ENCODE results near the gene RALGAPA1. TPM values are rescaled to one million over a fixed set of nuclear protein-coding genes. Genes with fewer than 3 reads are reported as not detected.
"Not testable (repeated sequence)": the region's sequence is repeated elsewhere in the genome, so short reads cannot be mapped to it uniquely, and the experiment has no call there.

The RALGAPA1 gene
- total RNA-seq, 1 experiment from 2014 or later: 28.2 TPM

DNA sequence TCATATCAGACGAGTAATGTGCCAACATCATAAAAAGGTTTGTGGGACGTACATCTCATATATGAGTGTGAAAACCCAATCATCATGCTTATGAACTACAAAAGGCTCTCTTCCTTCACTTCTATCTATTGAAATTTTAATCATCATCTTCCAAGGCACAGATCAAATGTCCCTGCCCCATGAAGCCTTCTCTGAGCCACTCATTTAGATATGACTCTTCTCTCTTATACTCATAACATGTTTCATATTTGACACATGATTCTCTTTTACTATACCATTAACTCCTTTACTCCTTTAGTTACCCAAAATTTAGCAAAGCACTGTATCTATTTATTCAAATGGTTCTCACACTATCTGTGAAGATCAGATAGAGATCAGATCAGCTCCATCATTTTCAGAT, 22.2 kb downstream of the RALGAPA1 start:
- no peaks in the 10 kb centered on the region for H3K9me3 Mint-ChIP-seq (ENCODE audit: low read depth, unreplicated experiment)
- H3K27me3 Mint-ChIP-seq (ENCODE audit: unreplicated experiment): no peaks in the 10 kb centered on the region
- intact Hi-C loops (cut with micrococcal nuclease; ENCODE audit: unreplicated experiment): no loop called here
- no peak for DNase-seq
- TF ChIP-seq, protein P1, sequence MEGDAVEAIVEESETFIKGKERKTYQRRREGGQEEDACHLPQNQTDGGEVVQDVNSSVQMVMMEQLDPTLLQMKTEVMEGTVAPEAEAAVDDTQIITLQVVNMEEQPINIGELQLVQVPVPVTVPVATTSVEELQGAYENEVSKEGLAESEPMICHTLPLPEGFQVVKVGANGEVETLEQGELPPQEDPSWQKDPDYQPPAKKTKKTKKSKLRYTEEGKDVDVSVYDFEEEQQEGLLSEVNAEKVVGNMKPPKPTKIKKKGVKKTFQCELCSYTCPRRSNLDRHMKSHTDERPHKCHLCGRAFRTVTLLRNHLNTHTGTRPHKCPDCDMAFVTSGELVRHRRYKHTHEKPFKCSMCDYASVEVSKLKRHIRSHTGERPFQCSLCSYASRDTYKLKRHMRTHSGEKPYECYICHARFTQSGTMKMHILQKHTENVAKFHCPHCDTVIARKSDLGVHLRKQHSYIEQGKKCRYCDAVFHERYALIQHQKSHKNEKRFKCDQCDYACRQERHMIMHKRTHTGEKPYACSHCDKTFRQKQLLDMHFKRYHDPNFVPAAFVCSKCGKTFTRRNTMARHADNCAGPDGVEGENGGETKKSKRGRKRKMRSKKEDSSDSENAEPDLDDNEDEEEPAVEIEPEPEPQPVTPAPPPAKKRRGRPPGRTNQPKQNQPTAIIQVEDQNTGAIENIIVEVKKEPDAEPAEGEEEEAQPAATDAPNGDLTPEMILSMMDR (IDR thresholded peaks at IDR 0.05; ENCODE audit: unreplicated experiment): no peak
- no peaks in the 10 kb centered on the region for H3K4me1 Mint-ChIP-seq (ENCODE audit: low read depth, unreplicated experiment)
- no TSS peak for BruUV-seq (replicated peaks)
- no peak overlapping the region for H3K4me3 Mint-ChIP-seq (ENCODE audit: low read depth, unreplicated experiment)
- no peak overlapping the region for H3K27ac Mint-ChIP-seq (ENCODE audit: unreplicated experiment)
- H3K36me3 Mint-ChIP-seq (ENCODE audit: insufficient read depth, unreplicated experiment): no peaks in the 10 kb centered on the region
- CTCF ChIA-PET: interaction anchor here (0.7 kb wide), 1 partner anchor 363 kb away, joined by 4 read pairs; no protein-coding TSS in a partner anchor

DNA sequence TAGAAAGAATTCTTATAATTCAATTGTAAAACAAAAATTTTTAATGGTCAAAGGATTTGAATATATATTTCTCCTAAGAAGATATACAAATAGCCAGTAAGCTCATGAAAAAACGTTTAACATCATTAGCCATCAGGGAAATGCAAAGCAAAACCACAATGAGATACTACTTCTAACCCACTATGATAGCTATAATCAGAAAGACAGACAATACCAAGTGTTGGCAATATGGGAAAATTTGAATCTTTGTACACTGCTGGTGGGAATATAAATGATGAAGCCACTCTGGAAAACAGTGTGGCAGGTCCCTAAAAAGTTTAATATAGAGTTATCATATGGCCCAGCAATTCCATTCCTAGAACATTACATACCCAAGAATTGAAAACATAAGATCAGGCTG, 25.4 kb downstream of the RALGAPA1 start:
- TF ChIP-seq, protein P1 (IDR thresholded peaks at IDR 0.05; ENCODE audit: unreplicated experiment): no peak
- DNase-seq: no peak
- H3K4me1 Mint-ChIP-seq (ENCODE audit: low read depth, unreplicated experiment): no peaks in the 10 kb centered on the region
- BruUV-seq (replicated peaks): no TSS peak
- no peaks in the 10 kb centered on the region for H3K27me3 Mint-ChIP-seq (ENCODE audit: unreplicated experiment)
- H3K27ac Mint-ChIP-seq (ENCODE audit: unreplicated experiment): no peak overlapping the region
- CTCF ChIA-PET: interaction anchor here (0.6 to 0.7 kb wide), 2 partner anchors 175 to 287 kb away, joined by 4 to 5 read pairs; no protein-coding TSS in a partner anchor
- H3K9me3 Mint-ChIP-seq (ENCODE audit: low read depth, unreplicated experiment): peaks cover 3% of the 10 kb centered on the region
- no peak overlapping the region for H3K4me3 Mint-ChIP-seq (ENCODE audit: low read depth, unreplicated experiment)
- H3K36me3 Mint-ChIP-seq (ENCODE audit: insufficient read depth, unreplicated experiment): no peaks in the 10 kb centered on the region
- intact Hi-C loops (cut with micrococcal nuclease; ENCODE audit: unreplicated experiment): no loop called here

DNA sequence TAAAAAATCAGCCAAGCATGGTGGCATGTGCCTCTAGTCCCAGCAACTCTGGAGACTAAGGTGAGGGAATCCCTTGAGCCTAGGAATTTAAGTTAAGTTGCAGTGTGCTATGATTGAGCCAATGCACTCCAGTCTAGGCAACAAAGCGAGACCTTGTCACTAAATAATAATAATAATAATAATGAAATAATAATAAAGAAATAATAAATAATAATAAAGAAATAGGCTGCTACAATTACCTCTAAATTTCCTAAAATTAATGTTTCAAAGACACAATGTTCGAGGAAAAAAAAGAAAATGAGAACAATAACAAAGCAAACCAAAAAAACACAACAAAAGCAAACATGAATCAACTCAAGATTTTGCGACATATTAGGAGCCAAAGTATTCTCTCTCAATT, 29.7 kb downstream of the RALGAPA1 start:
- DNase-seq: no peak
- Mint-ChIP-seq H3K27ac (ENCODE audit: unreplicated experiment) (no peak overlapping the region), H3K4me1 (ENCODE audit: low read depth, unreplicated experiment) (no peaks in the 10 kb centered on the region), H3K4me3 (ENCODE audit: low read depth, unreplicated experiment) (no peak overlapping the region), H3K9me3 (ENCODE audit: low read depth, unreplicated experiment) (peaks cover 3% of the 10 kb centered on the region), H3K27me3 (ENCODE audit: unreplicated experiment) (no peaks in the 10 kb centered on the region), H3K36me3 (ENCODE audit: insufficient read depth, unreplicated experiment) (no peaks in the 10 kb centered on the region)
- CTCF ChIA-PET: no interaction called here
- TF ChIP-seq, protein P1 (IDR thresholded peaks at IDR 0.05; ENCODE audit: unreplicated experiment): no peak
- intact Hi-C loops (cut with micrococcal nuclease; ENCODE audit: unreplicated experiment): no loop called here
- BruUV-seq (replicated peaks): no TSS peak

DNA sequence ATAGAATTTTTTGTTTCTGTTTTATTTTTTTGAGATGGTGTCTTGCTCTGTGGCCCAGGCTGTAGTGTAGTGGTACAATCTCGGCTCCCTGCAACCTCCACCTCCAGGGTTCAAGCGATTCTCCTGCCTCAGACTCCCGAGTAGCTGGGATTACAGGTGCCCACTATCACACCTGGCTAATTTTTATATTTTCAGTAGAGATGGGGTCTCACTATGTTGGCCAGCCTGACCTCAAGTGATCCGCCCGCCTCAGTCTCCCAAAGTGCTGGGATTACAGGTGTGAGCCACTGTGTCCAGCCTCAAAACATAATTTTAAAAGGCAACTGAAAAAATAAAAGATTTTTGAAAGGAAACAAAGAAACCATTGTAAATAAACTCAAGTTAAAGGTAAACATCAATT, 31.5 kb downstream of the RALGAPA1 start:
- H3K36me3 Mint-ChIP-seq (ENCODE audit: insufficient read depth, unreplicated experiment); BruUV-seq (replicated peaks); intact Hi-C loops (cut with micrococcal nuclease; ENCODE audit: unreplicated experiment); H3K27me3 Mint-ChIP-seq (ENCODE audit: unreplicated experiment); CTCF ChIA-PET; H3K27ac Mint-ChIP-seq (ENCODE audit: unreplicated experiment); H3K9me3 Mint-ChIP-seq (ENCODE audit: low read depth, unreplicated experiment); DNase-seq; H3K4me1 Mint-ChIP-seq (ENCODE audit: low read depth, unreplicated experiment); H3K4me3 Mint-ChIP-seq (ENCODE audit: low read depth, unreplicated experiment): not testable (repeated sequence)

DNA sequence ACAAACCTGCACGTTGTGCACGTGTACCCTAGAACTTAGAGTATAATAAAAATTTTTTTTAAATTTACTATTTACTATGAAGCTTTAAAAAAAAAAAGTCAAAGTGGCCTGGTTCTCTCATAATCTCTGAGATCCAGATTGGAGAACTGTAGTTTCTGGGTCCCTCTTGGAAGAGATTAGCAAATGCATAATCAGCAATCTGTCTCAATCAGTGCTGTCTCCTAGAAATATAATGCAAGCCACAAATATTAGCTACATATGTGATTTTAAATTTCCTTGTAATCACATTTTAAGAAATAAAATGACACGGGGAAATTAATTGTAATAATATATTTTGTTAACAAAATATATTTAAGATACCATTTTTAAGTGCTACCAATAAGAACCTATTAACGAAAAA, 32.3 kb downstream of the RALGAPA1 start:
- Mint-ChIP-seq H3K36me3 (ENCODE audit: insufficient read depth, unreplicated experiment) (no peaks in the 10 kb centered on the region), H3K27ac (ENCODE audit: unreplicated experiment) (no peak overlapping the region), H3K4me1 (ENCODE audit: low read depth, unreplicated experiment) (no peaks in the 10 kb centered on the region), H3K9me3 (ENCODE audit: low read depth, unreplicated experiment) (peaks cover 3% of the 10 kb centered on the region), H3K4me3 (ENCODE audit: low read depth, unreplicated experiment) (no peak overlapping the region), H3K27me3 (ENCODE audit: unreplicated experiment) (no peaks in the 10 kb centered on the region)
- no peak for DNase-seq
- CTCF ChIA-PET: no interaction called here
- TF ChIP-seq, protein P1 (IDR thresholded peaks at IDR 0.05; ENCODE audit: unreplicated experiment): no peak
- intact Hi-C loops (cut with micrococcal nuclease; ENCODE audit: unreplicated experiment): no loop called here
- BruUV-seq (replicated peaks): no TSS peak

DNA sequence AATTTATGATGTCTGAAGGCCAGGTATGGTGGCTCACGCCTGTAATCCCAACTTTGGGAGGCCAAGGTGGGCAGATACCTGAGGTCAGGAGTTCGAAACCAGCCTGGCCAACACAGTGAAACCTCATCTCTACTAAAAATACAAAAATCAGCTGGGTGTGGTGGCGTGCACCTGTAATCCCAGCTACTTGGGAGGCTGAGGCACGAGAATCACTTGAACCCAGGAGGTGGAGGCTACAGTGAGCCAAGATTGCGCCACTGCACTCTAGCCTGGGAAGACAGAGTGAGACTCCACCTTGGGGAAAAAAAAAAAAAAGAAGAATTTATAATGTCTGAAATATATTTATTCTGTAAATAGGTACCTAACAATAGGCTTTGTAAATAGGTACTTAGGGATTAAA, 33.0 kb downstream of the RALGAPA1 start:
- H3K27me3 Mint-ChIP-seq (ENCODE audit: unreplicated experiment); DNase-seq; H3K4me3 Mint-ChIP-seq (ENCODE audit: low read depth, unreplicated experiment); intact Hi-C loops (cut with micrococcal nuclease; ENCODE audit: unreplicated experiment); H3K27ac Mint-ChIP-seq (ENCODE audit: unreplicated experiment); BruUV-seq (replicated peaks); H3K4me1 Mint-ChIP-seq (ENCODE audit: low read depth, unreplicated experiment); H3K9me3 Mint-ChIP-seq (ENCODE audit: low read depth, unreplicated experiment); CTCF ChIA-PET; H3K36me3 Mint-ChIP-seq (ENCODE audit: insufficient read depth, unreplicated experiment): not testable (repeated sequence)
